GM23338 (cell line): ENCODE measurements around the gene GBE1. TPM values are rescaled to one million over a fixed set of nuclear protein-coding genes. Genes with fewer than 3 reads are reported as not detected.

ENCODE experiments used
- CREB1 ChIP-seq: fragments of 250-450 bp; sonication (Bioruptor Pico); IDR thresholded peaks from 2 replicates; pipeline ENCODE4 v1.5.0; 2020; ENCODE audit warnings: low read depth, mild to moderate bottlenecking, moderate library complexity
- EZH2 ChIP-seq: fragments of 200-600 bp; sonication (generic); IDR thresholded peaks from one replicate; pipeline ENCODE4 v1.8.0; 2017; ENCODE audit warnings: antibody characterized with exemption, mild to moderate bottlenecking, low read depth; ENCODE audit not compliant: unreplicated experiment
- EZH2phosphoT487 ChIP-seq: fragments of 200-600 bp; sonication (generic); IDR thresholded peaks from one replicate; pipeline ENCODE4 v1.8.1; 2018; ENCODE audit warnings: antibody characterized with exemption; ENCODE audit not compliant: unreplicated experiment
- JUNB ChIP-seq: IDR thresholded peaks from one replicate; pipeline ENCODE4 v1.6.1; 2016; ENCODE audit warnings: antibody characterized with exemption; ENCODE audit not compliant: unreplicated experiment
- NANOG ChIP-seq: IDR thresholded peaks from 2 replicates; pipeline ENCODE4 v1.6.1; 2016; ENCODE audit warnings: antibody characterized with exemption, borderline replicate concordance
- REST ChIP-seq: IDR thresholded peaks from one replicate; pipeline ENCODE4 v1.6.1; 2018; ENCODE audit warnings: antibody characterized with exemption; ENCODE audit not compliant: unreplicated experiment
- STAT1 ChIP-seq: IDR thresholded peaks from one replicate; pipeline ENCODE4 v1.6.1; 2016; ENCODE audit warnings: antibody characterized with exemption; ENCODE audit not compliant: unreplicated experiment
- ZNF114 ChIP-seq: fragments of 250-450 bp; sonication (Bioruptor Pico); IDR thresholded peaks from 2 replicates; pipeline ENCODE4 v1.5.0; 2020; ENCODE audit warnings: mild to moderate bottlenecking, moderate library complexity
- ZNF462 ChIP-seq: fragments of 250-450 bp; sonication (Bioruptor Pico); IDR thresholded peaks from 2 replicates; pipeline ENCODE4 v1.5.0; 2020; ENCODE audit warnings: mild to moderate bottlenecking, moderate library complexity
- polyA plus RNA-seq: library from polyadenylated mRNA; unstranded; fragments of >200 nt; fragmentation: Nextera tagmentation; extraction: Ambion mirVana; gene quantifications from 2 replicates; pipeline ENCODE4 v1.2.1, GENCODE V29; 2016
- total RNA-seq: library from RNA; depleted of rRNA; stranded (reverse); fragments of >200 nt; shearing (Covaris generic); gene quantifications from 2 replicates; pipeline ENCODE4 v1.2.3, GENCODE V29; 2014
- TF ChIP-seq, protein P1 (sequence below): IDR thresholded peaks from 2 replicates; pipeline ENCODE4 v1.6.1; 2016; ENCODE audit warnings: antibody characterized with exemption
- TF ChIP-seq, protein P2 (sequence below), 2 experiments: fragments of 200-600 bp in 1 of 2; sonication (generic) in 1 of 2; conservative IDR thresholded peaks; 2 replicates each; pipeline versions ENCODE4 v1.5.1 to v1.6.1; 2016 to 2017; ENCODE audit warnings: antibody characterized with exemption in 2 of 2, low read depth in 2 of 2, mild to moderate bottlenecking in 2 of 2, moderate library complexity in 1 of 2

The GBE1 gene
- total and polyA plus RNA-seq, 2 experiments from 2014 or later, result 6.4 to 12.2 TPM

DNA sequence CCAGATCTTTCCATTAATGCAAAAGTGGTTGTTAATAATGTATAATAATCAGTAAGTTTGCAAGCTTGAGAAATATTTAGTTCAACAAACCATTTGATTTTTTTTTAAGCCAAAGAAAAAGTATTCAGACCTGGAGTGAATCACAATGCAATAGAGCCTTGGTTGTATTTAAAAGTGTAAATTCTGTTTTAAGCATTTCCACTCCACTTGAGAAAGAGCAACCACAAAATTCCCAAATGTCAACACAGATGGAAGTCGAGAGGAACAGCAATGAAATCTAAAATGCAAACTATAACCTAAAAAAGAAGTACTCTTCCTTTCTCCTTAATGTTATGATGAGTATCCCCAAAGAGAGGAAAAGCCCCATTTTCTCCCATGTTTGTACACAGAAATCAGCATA, 20.2 kb downstream of the GBE1 start (continued):
- TF ChIP-seq ZNF462 (CRISPR knock-in tag), result no peak
- TF ChIP-seq, protein P1, sequence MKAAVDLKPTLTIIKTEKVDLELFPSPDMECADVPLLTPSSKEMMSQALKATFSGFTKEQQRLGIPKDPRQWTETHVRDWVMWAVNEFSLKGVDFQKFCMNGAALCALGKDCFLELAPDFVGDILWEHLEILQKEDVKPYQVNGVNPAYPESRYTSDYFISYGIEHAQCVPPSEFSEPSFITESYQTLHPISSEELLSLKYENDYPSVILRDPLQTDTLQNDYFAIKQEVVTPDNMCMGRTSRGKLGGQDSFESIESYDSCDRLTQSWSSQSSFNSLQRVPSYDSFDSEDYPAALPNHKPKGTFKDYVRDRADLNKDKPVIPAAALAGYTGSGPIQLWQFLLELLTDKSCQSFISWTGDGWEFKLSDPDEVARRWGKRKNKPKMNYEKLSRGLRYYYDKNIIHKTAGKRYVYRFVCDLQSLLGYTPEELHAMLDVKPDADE, result no peak
- no peak for TF ChIP-seq REST
- TF ChIP-seq ZNF114 (CRISPR knock-in tag), result no peak
- no peak for TF ChIP-seq STAT1
- no peak for TF ChIP-seq EZH2
- no peak for TF ChIP-seq JUNB
- TF ChIP-seq NANOG, result no peak
- TF ChIP-seq, protein P2, sequence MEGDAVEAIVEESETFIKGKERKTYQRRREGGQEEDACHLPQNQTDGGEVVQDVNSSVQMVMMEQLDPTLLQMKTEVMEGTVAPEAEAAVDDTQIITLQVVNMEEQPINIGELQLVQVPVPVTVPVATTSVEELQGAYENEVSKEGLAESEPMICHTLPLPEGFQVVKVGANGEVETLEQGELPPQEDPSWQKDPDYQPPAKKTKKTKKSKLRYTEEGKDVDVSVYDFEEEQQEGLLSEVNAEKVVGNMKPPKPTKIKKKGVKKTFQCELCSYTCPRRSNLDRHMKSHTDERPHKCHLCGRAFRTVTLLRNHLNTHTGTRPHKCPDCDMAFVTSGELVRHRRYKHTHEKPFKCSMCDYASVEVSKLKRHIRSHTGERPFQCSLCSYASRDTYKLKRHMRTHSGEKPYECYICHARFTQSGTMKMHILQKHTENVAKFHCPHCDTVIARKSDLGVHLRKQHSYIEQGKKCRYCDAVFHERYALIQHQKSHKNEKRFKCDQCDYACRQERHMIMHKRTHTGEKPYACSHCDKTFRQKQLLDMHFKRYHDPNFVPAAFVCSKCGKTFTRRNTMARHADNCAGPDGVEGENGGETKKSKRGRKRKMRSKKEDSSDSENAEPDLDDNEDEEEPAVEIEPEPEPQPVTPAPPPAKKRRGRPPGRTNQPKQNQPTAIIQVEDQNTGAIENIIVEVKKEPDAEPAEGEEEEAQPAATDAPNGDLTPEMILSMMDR (conservative IDR thresholded peaks at IDR 0.05; ENCODE audit: low read depth in 2 of 2), result no peak
- TF ChIP-seq EZH2phosphoT487, result no peak
- TF ChIP-seq CREB1, result no peak
